ENCODE results near the gene TMEM223.
"Not testable (repeated sequence)": the region's sequence is repeated elsewhere in the genome, so short reads cannot be mapped to it uniquely, and the experiment has no call there.

Gene TMEM223

GRCh38 chr11:62791501-62792201, at the start of gene TMEM223:
TMEM223 (minus strand) TSS chr11:62792006; CDS start chr11:62791994, 12 bp downstream.
- Histone ChIP-seq H3K27me3 (ENCODE audit: insufficient read depth, low read depth) (no peaks in the 10 kb centered on the region), H3K36me3 (ENCODE audit: insufficient read depth) (no peaks in the 10 kb centered on the region; the same call in 1 of the 2 replicates), H3K27ac (peak within 1 kb of the TSS; percentile 43), H3K4me1 (ENCODE audit: low read depth, poor library complexity, severe bottlenecking) (peaks cover 26% of the 10 kb centered on the region), H3K79me2 (ENCODE audit: insufficient read depth, low read depth) (peaks cover 46% of the 10 kb centered on the region), H3K4me3 (IDR thresholded peaks at IDR 0.05; ENCODE audit: insufficient read depth, low read depth, low read length) (peak within 1 kb of the TSS; percentile 48), H4K20me1 (ENCODE audit: insufficient read depth) (no peaks in the 10 kb centered on the region), H2AFZ (ENCODE audit: low read depth) (peak within 1 kb of the TSS; percentile 55), H3K9ac (peak within 1 kb of the TSS; percentile 68), H3K4me2 (peak within 1 kb of the TSS; percentile 88)
- 0 out of 2 replicates have a peak, but pooled peaks have one; percentile 20 for TF ChIP-seq CTCF (conservative IDR thresholded peaks at IDR 0.05; ENCODE audit: low read depth, low read length)

- H3K36me3 ChIP-seq (ENCODE audit: insufficient read depth) = not testable (repeated sequence)
- H3K27ac ChIP-seq = peak overlapping the region; percentile 95
- H2AFZ ChIP-seq (ENCODE audit: low read depth) = peak overlapping the region; percentile 52; the same call in 1 of the 2 replicates
Measured at GRCh38 chr11:62840721-62841360, 49.0 kb upstream of the TMEM223 start.

GRCh38 chr11:62839050-62839945, 47.5 kb upstream of the TMEM223 start, which contains the start of gene WDR74:
WDR74 (minus strand) TSS chr11:62839590; CDS start chr11:62839570, 20 bp downstream.
- peaks cover 45% of the 10 kb centered on the region for H3K79me2 ChIP-seq (ENCODE audit: insufficient read depth, low read depth)
- peak within 1 kb of the TSS; percentile 86 for H3K9ac ChIP-seq
- TF ChIP-seq CTCF (conservative IDR thresholded peaks at IDR 0.05; ENCODE audit: low read depth, low read length) = no peak
- peaks cover 6% of the 10 kb centered on the region; the same call in 1 of the 2 replicates for H3K36me3 ChIP-seq (ENCODE audit: insufficient read depth)
- H3K4me2 ChIP-seq = peak within 1 kb of the TSS; percentile 90
- peak within 1 kb of the TSS; percentile 52 for H2AFZ ChIP-seq (ENCODE audit: low read depth)
- no peaks in the 10 kb centered on the region for H4K20me1 ChIP-seq (ENCODE audit: insufficient read depth)
- no peaks in the 10 kb centered on the region for H3K27me3 ChIP-seq (ENCODE audit: insufficient read depth, low read depth)
- no peak within 1 kb of the TSS for H3K4me3 ChIP-seq (IDR thresholded peaks at IDR 0.05; ENCODE audit: insufficient read depth, low read depth, low read length)
- H3K27ac ChIP-seq = peak within 1 kb of the TSS; percentile 95
- peaks cover 53% of the 10 kb centered on the region for H3K4me1 ChIP-seq (ENCODE audit: low read depth, poor library complexity, severe bottlenecking)

More at GRCh38 chr11:62840721-62841360, 49.0 kb upstream of the TMEM223 start:
- peaks cover 37% of the 10 kb centered on the region for H3K79me2 ChIP-seq (ENCODE audit: insufficient read depth, low read depth)
- peak overlapping the region; percentile 86 for H3K9ac ChIP-seq
- not testable (repeated sequence) for H3K27me3 ChIP-seq (ENCODE audit: insufficient read depth, low read depth); H4K20me1 ChIP-seq (ENCODE audit: insufficient read depth); H3K4me3 ChIP-seq (IDR thresholded peaks at IDR 0.05; ENCODE audit: insufficient read depth, low read depth, low read length)
- peaks cover 46% of the 10 kb centered on the region for H3K4me1 ChIP-seq (ENCODE audit: low read depth, poor library complexity, severe bottlenecking)
- peak overlapping the region; percentile 90 for H3K4me2 ChIP-seq

GRCh38 chr11:62835336-62835735, 43.5 kb upstream of the TMEM223 start:
- H3K36me3 ChIP-seq (ENCODE audit: insufficient read depth) = peaks cover 6% of the 10 kb centered on the region; the same call in 1 of the 2 replicates
- no peak overlapping the region for H3K4me2 ChIP-seq

More at GRCh38 chr11:62835336-62835735, 43.5 kb upstream of the TMEM223 start:
- Histone ChIP-seq H2AFZ (ENCODE audit: low read depth) (no peak overlapping the region), H3K4me1 (ENCODE audit: low read depth, poor library complexity, severe bottlenecking) (peaks cover 51% of the 10 kb centered on the region), H4K20me1 (ENCODE audit: insufficient read depth) (no peaks in the 10 kb centered on the region), H3K79me2 (ENCODE audit: insufficient read depth, low read depth) (peaks cover 56% of the 10 kb centered on the region), H3K4me3 (IDR thresholded peaks at IDR 0.05; ENCODE audit: insufficient read depth, low read depth, low read length) (no peak overlapping the region), H3K9ac (no peak overlapping the region), H3K27ac (no peak overlapping the region), H3K27me3 (ENCODE audit: insufficient read depth, low read depth) (no peaks in the 10 kb centered on the region)
- TF ChIP-seq CTCF (conservative IDR thresholded peaks at IDR 0.05; ENCODE audit: low read depth, low read length) = no peak

All from KMS-11 (cell line).